RWPE2 (cell line): Measurements from ENCODE around the gene PROP1.

Experiments used
- ATAC-seq: fragments of 200-7000 bp; cut with Tn5 transposase; 3 replicates; pipeline ENCODE4 v1.9.1; 2021; ENCODE audit warnings: low read depth
- DNase-seq: peaks from one replicate; pipeline ENCODE4 v3.0.0-alpha.2; 2020; ENCODE audit warnings: low spot score
- H3K27ac ChIP-seq: fragments of 450-650 bp; 2 replicates; pipeline ENCODE4 v1.5.1; 2017; ENCODE audit warnings: mild to moderate bottlenecking; ENCODE audit not compliant: poor library complexity, severe bottlenecking
- H3K27me3 ChIP-seq: fragments of 250-450 bp; sonication (Bioruptor Pico); 2 replicates; pipeline ENCODE4 v1.5.1; 2021; ENCODE audit warnings: mild to moderate bottlenecking, moderate library complexity; ENCODE audit not compliant: insufficient read depth, poor library complexity, severe bottlenecking
- H3K36me3 ChIP-seq: fragments of 250-450 bp; sonication (Bioruptor Pico); 2 replicates; pipeline ENCODE4 v1.5.1; 2020; ENCODE audit warnings: low read depth, mild to moderate bottlenecking, moderate library complexity
- H3K4me1 ChIP-seq: fragments of 250-450 bp; sonication (Bioruptor Pico); 2 replicates; pipeline ENCODE4 v1.5.1; 2021; ENCODE audit warnings: mild to moderate bottlenecking, moderate library complexity; ENCODE audit not compliant: insufficient read depth, poor library complexity, severe bottlenecking
- H3K4me3 ChIP-seq: fragments of 250-450 bp; sonication (Bioruptor Pico); 2 replicates; pipeline ENCODE4 v1.5.1; 2021; ENCODE audit warnings: mild to moderate bottlenecking, moderate library complexity; ENCODE audit not compliant: severe bottlenecking
- H3K9me3 ChIP-seq: fragments of 250-450 bp; sonication (Bioruptor Pico); 2 replicates; pipeline ENCODE4 v1.5.1; 2021; ENCODE audit warnings: mild to moderate bottlenecking, moderate library complexity; ENCODE audit not compliant: severe bottlenecking
- CTCF ChIP-seq: fragments of 450-650 bp; IDR thresholded peaks from one replicate; pipeline ENCODE4 v1.5.1; 2017; ENCODE audit warnings: mild to moderate bottlenecking, moderate library complexity; ENCODE audit not compliant: poor library complexity, severe bottlenecking

The PROP1 gene

GRCh38 chr5:177997846-177998245 lies 1.8 kb upstream of the PROP1 start:
- Histone ChIP-seq H3K4me3 (no peak overlapping the region), H3K36me3 (no peaks in the 10 kb centered on the region), H3K27ac (no peak overlapping the region), H3K9me3 (no peaks in the 10 kb centered on the region), H3K27me3 (peaks cover 7% of the 10 kb centered on the region), H3K4me1 (no peaks in the 10 kb centered on the region)
- no peak for TF ChIP-seq CTCF
- ATAC-seq: no peak
- DNase-seq: no peak

DNA sequence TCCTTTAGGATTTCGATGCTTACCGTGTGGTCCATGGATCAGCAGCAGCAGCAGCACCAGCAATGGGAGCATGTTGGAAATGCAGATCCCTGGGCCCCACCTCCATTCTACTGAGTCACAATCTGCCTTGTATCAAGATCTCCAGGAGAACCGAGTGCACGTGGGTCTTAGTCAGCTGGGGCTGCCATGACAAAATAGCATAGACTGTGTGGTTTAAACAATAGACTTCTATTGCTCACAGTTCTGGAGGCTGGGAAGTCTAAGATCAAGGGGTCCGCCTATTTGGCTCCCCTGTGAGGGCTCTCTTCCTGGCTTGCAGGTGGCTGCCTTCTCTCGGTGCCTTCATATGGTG lies 1.3 kb upstream of the PROP1 start:
- Histone ChIP-seq H3K9me3 (no peaks in the 10 kb centered on the region), H3K27me3 (peaks cover 3% of the 10 kb centered on the region), H3K27ac (no peak overlapping the region), H3K4me3 (no peak overlapping the region), H3K36me3 (no peaks in the 10 kb centered on the region), H3K4me1 (no peaks in the 10 kb centered on the region)
- no peak for TF ChIP-seq CTCF
- ATAC-seq (no peak), DNase-seq (no peak)

DNA sequence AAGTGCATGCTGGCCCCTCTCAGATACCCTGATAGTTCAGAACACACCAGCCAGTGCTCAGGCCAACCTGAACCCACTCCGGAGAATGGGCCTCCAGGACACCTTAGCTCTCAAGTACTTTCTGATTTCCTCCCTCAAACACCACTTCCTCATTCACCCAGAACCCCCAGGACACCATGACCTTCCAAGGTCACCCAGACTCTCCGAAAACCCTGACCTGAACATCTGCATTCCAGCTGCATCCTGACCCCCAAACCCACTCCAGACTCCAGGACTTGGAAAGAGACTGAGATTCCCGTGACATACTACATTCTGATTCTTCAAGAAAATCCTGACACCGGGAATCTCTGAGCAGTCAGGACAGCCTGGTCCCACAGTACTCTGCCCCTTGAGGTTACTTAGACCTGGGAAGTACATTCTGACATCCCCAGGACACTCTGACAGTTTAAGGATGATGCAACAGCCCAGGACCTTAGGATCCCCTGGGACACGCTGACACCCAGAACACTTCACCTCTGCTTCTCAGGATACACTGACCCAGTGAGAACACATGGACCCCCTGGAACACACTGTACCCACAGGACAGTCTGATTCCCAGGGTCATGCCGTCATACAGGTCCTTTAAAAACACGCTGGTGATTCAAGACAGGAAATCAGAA lies 747 bp upstream of the PROP1 start:
- ATAC-seq (no peak), DNase-seq (no peak)
- H3K9me3 ChIP-seq: no peaks in the 10 kb centered on the region
- H3K4me1 ChIP-seq: no peaks in the 10 kb centered on the region
- peaks cover 1% of the 10 kb centered on the region for H3K27me3 ChIP-seq
- no peak overlapping the region for H3K27ac ChIP-seq
- no peak overlapping the region for H3K4me3 ChIP-seq
- H3K36me3 ChIP-seq: no peaks in the 10 kb centered on the region
- no peak for TF ChIP-seq CTCF

DNA sequence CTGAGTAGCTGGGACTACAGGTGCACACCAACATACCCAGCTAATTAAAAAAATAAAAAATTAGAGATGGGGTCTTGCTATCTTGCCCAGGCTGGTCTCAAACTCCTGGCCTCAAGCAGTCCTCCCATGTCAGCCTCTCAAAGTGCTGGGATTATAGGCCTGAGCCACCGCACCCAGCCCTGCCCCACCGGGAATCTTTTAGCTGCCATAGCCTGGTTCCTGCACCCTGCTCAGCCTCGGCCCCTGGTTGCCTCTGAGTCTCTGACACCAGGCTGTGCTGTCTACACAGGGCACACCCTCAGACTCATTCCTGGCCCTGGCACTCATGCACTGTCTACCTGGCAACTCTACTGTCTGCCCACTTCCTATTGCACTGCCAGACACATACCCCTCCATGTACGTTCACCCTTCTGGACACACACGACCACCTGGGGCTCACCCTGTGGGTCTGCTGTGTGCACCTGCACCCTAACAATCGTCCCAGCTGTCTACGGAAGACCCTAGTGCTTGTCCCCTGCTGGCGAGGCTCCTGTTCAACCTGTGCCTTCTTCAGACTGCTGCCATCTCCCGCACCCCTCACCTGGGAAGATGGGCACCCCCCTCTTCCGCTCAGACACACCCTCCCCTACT lies 1.4 kb downstream of the PROP1 start:
- DNase-seq (no peak), ATAC-seq (peak; percentile 49; the same call in 1 of the 3 replicates)
- H3K4me1 ChIP-seq: no peaks in the 10 kb centered on the region
- TF ChIP-seq CTCF: no peak
- no peak overlapping the region for H3K27ac ChIP-seq
- no peaks in the 10 kb centered on the region for H3K27me3 ChIP-seq
- H3K9me3 ChIP-seq: no peaks in the 10 kb centered on the region
- no peaks in the 10 kb centered on the region for H3K36me3 ChIP-seq
- no peak overlapping the region for H3K4me3 ChIP-seq

DNA sequence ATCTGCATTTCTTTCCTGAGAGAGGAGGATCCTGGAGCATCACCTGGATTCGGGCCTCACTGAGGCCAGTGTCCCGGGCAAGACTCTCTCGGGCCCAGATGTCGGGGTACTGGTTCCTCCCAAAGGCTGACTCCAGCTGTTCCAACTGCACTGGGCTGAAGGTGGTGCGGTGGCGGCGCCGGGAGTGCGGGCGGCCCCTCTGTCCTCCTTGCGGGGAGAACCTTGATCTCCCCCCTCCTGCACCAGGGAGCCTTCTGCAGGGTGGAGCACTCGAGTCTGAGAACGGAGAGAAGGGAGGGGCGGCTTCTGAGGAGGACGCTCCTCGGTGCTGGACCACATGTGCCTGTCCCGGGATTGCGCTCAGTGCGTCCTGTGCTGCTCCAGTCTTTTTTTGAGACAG lies 2.0 kb downstream of the PROP1 start:
- peaks cover under 1% of the 10 kb centered on the region for H3K27me3 ChIP-seq
- no peaks in the 10 kb centered on the region for H3K9me3 ChIP-seq
- no peak for DNase-seq
- ATAC-seq: no peak
- no peak overlapping the region for H3K4me3 ChIP-seq
- no peak for TF ChIP-seq CTCF
- H3K27ac ChIP-seq: no peak overlapping the region
- H3K4me1 ChIP-seq: no peaks in the 10 kb centered on the region
- no peaks in the 10 kb centered on the region for H3K36me3 ChIP-seq
